Activated CD4-positive, alpha-beta T cell treated with anti-CD3 and anti-CD28 coated beads, Interleukin-2, amount 50 U/mL, for 24 hours (primary cell): ENCODE measurements around the gene GPS1.

Experiments
- DNase-seq, 2 donors: peaks; one replicate each; pipeline ENCODE4 v3.0.0-alpha.2; 2020; ENCODE audit warnings: low read depth in 1 of 2, low spot score in 1 of 2

GPS1 gene

GRCh38 chr17:82041144-82041814 lies 10.4 kb upstream of the GPS1 start:
- no peak for DNase-seq

GRCh38 chr17:82042649-82043048 lies 9.0 kb upstream of the GPS1 start:
- no peak for DNase-seq

- DNase-seq = no peak
Measured at GRCh38 chr17:82043507-82043906, 8.2 kb upstream of the GPS1 start.

GRCh38 chr17:82045936-82046484 lies 5.7 kb upstream of the GPS1 start:
- DNase-seq = no peak

- DNase-seq = no peak
Measured at GRCh38 chr17:82046903-82047302, 4.8 kb upstream of the GPS1 start.

GRCh38 chr17:82047379-82047778 lies 4.3 kb upstream of the GPS1 start:
- DNase-seq = no peak

GRCh38 chr17:82047914-82048570 lies 3.7 kb upstream of the GPS1 start:
- no peak for DNase-seq

- no peak for DNase-seq
Measured at GRCh38 chr17:82048571-82048971, 3.1 kb upstream of the GPS1 start.

GRCh38 chr17:82049106-82049505 lies 2.6 kb upstream of the GPS1 start:
- no peak for DNase-seq

GRCh38 chr17:82049521-82049971 lies 2.2 kb upstream of the GPS1 start:
- DNase-seq = no peak

GRCh38 chr17:82050152-82050760 lies 1.4 kb upstream of the GPS1 start:
- no peak for DNase-seq

- no peak for DNase-seq
Measured at GRCh38 chr17:82050761-82051641, 697 bp upstream of the GPS1 start.

GRCh38 chr17:82052638-82053059 lies 951 bp downstream of the GPS1 start:
- no peak for DNase-seq

- no peak for DNase-seq
Measured at GRCh38 chr17:82053130-82053529, 1.4 kb downstream of the GPS1 start.

- no peak for DNase-seq
Measured at GRCh38 chr17:82053556-82054263, 2.0 kb downstream of the GPS1 start.

- no peak for DNase-seq
Measured at GRCh38 chr17:82054351-82055022, 2.8 kb downstream of the GPS1 start.

GRCh38 chr17:82055023-82055964 lies 3.6 kb downstream of the GPS1 start:
- DNase-seq = no peak

GRCh38 chr17:82055965-82056728 lies 4.4 kb downstream of the GPS1 start:
- no peak for DNase-seq
